Islet precursor cell (in vitro differentiated cells): ENCODE results near the gene VPS45.

Source experiments
- DNase-seq: peaks from one replicate; pipeline ENCODE4 v3.0.0-alpha.2; 2018

VPS45 gene

DNA sequence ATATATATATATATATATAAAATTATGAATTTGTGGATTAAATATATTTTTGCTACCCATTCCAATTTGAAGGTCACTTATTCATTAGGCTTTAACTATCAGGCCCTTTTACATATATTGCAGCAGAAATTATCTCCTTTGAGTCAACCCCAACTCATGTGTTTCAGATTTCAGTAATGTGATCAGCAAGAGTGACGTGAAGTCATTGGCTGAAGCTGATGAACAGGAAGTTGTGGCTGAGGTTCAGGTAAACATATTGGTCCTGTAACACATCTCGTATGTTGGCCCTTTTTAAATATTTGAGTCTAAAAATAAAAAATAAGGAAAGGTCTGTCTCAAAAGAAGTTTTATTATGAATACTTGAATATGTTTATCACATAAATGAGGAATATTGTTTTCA lies 8.5 kb downstream of the VPS45 start:
- DNase-seq, result no peak

DNA sequence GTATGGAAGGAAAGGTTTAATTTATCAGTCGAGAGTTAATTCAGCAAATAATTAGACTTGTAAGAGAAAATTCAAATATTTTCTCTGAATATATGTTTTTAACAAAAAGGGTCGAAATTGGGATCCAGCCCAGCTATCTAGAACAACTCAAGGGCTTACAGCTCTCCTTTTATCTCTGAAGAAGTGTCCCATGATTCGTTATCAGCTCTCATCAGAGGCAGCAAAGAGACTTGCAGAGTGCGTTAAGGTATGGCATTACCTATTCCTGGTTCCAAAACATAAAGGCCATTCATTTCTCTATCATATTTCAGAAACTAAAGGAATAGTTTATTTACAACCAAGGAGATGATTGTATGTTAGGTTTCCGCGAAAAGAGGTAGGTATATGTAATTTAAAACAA lies 9.4 kb downstream of the VPS45 start:
- DNase-seq, result no peak

DNA sequence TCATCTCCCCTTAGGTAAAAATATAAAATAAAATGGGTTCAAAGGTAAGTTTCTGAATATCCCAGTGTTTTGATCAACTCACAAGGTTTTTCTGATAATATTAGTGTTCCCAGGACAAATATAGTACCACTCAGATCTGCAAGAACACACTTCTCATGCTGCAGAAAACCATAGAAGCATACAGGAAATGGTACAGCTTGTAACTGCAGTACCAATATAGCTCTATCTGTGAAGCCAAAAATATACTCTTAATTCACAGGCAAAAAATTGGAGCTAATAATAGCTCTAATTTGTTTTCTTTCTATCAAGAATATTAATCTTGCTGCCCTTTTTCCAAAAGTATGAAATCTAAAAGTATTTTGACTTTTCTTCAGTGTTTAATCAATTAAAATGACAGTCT lies 13.2 kb downstream of the VPS45 start:
- DNase-seq, result no peak

GRCh38 chr1:150082494-150082893 lies 14.9 kb downstream of the VPS45 start:
- DNase-seq, result no peak

DNA sequence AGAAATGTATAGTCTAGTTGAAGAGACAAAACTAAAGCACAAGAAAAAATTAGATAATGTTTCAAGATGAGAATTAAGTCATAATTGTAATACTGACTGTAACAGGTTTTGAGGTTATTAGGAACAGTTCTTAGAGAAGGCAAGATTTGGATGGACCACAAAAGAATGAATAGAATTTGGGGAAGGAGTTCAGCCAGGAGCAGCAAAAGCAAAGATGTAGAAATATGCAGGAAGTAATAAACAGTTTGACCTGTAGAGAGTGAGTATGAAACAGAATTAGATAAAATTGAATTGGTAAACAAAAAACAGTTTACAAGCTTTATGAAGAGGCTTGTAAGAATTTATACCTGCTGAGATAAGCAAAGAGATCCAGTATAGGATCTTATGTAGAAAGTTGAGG lies 16.3 kb downstream of the VPS45 start:
- no peak for DNase-seq

DNA sequence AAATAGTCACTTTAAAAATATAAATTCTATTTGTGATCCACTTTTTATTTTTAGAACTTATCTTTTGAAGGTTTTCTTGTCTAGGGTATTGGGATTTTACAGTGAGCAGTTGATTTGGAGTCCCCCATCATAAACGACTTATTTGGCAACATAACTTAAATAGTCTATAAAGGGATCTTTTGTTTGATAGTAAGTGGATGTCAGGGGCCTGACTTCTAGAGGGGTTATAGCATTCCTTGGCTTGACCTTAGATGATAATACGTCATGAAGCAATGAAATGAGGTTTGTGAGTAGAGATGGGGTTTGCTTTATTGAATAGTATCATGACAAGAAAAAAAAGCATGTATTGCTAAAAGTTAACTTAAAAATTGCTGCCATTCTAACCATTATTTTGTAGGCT lies 17.8 kb downstream of the VPS45 start:
- DNase-seq, result no peak

GRCh38 chr1:150087415-150087814 lies 19.8 kb downstream of the VPS45 start:
- no peak for DNase-seq

DNA sequence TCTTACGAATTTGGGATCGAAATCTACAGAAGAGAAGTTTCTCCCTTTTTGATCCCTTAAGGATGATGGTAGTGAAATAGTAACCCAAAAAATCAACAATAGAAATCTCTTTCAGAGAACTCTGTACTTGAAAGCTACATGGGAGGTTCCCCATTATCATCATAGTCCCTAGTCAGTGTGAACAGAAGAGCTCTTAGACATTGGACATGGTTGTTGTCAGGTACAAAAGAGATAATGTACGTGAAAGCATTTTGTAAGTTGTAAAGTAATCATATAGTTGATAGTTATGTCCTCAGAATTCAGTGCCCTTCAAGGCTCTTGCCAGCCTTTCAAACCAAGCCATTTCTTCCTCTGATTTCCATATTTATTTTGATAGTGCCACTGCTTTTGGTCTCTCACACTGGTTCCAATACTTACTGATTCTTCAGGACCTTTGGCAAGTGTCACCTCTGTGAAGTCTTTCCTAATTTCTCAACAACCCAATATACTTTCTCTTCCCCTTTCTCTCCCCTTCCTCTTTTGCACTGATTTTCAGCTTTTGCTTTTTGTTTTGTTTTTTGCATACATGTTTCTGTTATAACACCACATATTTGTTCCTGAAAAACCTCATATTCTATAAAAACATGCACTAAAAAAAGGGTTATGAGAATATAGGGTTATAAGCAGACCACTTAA lies 22.4 kb downstream of the VPS45 start:
- DNase-seq, result no peak

DNA sequence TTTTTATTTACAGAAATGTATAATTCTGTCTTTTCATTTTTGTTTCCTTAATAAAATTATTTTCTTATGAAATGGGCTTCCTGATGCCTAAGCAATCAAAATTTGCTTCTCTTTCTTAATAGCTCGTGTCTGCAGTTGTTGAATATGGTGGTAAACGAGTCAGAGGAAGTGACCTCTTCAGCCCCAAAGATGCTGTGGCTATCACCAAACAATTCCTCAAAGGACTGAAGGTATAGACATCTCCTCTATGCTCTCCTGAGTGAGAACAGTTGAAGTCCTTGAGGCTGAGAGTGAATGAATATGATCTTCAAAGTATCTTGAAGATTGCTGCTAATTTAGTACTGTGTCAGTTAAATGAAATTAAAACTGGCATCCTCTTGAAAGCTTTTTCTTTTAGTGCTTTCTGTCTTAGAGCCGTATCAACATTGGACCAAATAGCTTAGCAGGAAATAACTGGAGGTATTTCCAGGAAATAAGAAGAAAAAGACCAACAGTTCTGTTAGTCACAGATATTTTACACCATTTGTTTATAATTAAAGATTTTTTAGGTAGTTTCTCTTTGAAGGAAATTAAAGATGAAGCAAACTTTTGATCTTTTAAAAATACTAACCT lies 24.7 kb downstream of the VPS45 start:
- no peak for DNase-seq

- no peak for DNase-seq
These were observed 26.2 kb downstream of the VPS45 start for GRCh38 chr1:150093805-150094204.

DNA sequence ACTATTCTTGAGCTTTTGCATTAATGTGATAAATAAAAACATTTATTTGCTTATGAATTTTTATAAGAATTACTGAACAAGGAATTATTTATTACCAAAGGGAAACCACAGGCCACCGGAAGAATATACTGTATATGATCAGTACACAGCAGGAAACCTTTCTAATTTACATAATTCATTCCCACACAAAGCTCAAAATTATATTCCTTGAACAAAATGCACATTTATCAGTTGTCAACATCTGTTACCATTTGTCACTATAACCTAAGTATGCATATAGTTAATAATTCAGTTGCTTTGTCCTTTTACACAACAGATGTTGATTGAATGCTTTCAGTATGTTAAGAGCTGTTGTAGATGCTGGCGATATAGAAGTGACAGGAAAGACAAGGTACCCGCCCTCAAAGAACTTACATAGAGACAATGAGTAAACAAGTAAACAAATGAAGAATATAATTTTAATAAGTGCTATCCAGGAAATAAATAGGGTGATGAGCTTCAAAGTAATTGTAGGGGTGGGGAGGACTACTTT lies 27.2 kb downstream of the VPS45 start:
- no peak for DNase-seq

DNA sequence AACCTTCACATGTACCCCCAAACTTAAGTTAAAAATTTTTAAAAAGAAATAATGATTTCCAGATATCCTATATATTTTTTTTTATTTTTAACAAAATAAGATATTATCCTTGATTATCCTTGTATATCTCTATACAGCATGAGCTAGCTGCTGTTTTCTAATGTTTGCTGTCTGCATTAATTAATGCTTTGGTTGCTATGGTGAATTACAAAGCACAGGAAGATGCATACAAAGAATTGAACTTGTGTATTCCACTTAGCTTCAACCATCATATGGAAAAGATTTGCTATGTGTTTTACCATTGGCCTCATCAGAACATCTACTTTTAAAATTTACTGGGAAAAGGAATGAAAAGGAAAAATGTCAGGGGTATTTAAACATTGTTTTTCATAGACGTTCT lies 35.4 kb downstream of the VPS45 start:
- no peak for DNase-seq

DNA sequence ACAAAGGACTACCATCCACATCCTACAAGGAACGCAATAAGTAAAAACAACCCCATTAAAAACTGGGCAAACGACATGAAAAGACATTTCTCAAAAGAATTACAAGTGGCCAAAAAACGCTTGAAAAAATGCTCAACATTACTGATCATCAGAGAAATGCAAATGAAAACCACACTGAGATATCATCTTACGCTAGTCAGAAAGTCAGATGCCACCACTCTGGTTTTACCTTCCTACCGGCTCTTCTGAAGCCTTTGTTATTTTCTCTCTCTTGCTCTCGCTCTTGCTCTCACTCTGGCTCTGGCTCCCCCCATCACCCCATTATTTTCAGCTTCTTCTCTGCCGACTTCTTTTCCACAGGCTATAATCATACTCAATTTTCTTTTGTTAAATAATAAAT lies 38.8 kb downstream of the VPS45 start:
- no peak for DNase-seq

DNA sequence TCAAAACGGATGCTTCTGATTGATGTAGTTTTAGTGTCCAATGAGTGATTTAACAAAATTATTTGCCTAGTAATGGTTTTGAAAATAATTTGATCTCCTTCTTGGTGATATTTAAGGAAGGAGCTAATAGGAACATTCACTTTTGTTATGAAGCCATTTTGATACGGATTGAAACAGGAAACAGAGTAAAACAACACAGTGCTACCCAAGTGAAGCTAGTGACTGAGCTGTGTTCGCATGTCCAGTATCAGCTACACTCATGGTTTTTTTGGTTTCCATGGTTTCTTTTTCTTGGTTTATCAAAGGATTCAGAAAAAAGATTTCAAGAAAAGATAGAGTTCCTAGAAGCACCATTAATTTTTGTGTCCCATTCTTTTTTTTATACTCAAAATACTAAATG lies 42.0 kb downstream of the VPS45 start:
- DNase-seq, result no peak

- no peak for DNase-seq
These were observed 42.5 kb downstream of the VPS45 start for GRCh38 chr1:150110116-150110515.

DNA sequence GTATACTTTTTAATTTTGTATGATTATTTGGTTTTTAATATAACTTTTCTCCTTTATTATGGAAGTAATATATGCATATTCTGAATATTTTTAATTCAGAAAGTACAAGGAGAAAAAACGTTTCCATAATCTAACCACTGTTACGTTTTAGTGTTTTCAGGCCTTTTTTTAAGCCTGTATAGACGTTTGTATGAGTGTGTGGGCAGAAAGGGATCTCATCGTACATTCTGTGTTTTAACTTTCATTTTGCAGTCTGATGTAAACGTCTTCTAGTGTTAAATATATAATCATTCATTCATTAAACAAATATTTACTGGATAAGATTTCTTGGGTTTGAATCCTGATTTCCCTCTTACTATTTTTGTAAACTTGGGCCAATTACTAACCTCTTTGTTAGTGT lies 44.1 kb downstream of the VPS45 start:
- no peak for DNase-seq

GRCh38 chr1:150115121-150115520 lies 47.5 kb downstream of the VPS45 start:
- no peak for DNase-seq

DNA sequence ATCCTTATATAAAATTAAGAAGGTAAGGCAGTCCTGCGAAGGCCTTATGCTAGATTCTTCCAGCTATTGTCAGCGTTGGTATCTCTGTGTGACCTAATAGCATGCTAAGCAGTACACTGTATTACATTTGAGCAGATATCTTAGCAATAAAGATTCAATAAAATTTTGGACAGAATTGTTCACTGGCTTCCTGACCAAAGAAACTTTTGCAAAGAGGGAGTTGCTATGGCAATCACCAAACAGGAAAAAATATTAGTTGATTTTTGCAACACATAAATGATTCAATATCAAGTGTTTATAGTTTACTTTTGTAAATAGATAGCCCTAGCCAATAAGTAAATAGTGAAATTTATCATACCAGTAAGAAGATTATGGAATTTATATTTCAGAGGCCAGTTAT lies 51.1 kb downstream of the VPS45 start:
- no peak for DNase-seq

DNA sequence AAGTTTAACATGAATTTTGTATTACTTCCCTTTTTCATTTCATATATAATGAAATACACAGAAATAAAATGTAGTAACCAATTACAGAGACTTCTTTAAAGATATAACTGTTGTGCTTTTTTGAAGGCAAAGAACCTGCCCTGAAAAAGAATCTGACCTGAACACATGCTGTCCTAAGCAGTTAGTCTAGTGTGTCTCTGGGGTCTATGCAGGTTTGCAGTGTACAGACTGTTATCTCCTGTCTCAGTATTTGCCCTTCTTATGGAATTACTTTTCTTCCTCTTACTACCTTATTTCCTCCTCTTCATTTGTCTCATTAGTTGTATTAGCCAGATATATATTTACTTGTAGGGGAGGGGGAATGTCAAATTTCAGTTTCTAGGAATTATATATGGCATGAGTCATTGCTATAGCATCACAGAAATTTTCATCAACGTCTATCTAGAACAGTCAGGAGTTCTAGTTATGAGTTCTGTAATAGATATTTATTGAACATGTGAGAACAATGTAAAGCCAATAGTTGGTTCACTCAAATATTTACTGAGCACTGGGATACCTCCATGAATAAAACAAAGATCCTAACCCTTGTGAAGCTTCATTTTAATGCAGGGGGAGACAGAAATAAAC lies 53.8 kb downstream of the VPS45 start:
- DNase-seq, result no peak

DNA sequence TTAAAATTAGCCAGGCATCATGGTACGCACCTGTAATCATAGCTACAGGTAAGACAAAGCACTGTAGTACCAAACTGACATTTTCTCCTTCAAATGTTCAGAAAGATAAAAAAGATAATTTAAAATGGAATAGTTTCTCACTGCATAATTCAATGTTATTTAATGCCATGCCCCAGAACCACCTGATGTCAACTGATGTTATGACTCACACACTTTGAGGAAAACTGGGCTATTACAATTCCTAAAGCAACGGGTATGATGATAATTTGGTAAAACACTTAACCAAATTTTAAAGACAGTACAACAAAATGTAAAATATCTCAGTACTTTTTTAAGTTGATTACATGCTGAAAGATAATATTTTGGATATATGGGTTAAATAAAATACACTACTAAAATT lies 59.2 kb downstream of the VPS45 start:
- DNase-seq, result no peak

GRCh38 chr1:150127464-150127863 lies 59.9 kb downstream of the VPS45 start:
- DNase-seq, result no peak

GRCh38 chr1:150127868-150128267 lies 60.3 kb downstream of the VPS45 start:
- DNase-seq, result no peak

GRCh38 chr1:150132372-150132771 lies 64.8 kb downstream of the VPS45 start:
- DNase-seq, result no peak

- no peak for DNase-seq
These were observed 67.0 kb downstream of the VPS45 start for GRCh38 chr1:150134537-150134936.
